NOMO-1 treated with dmso at 0.1 percent for 144 hours (cell line): ENCODE measurements around the gene IGF1R.

ENCODE experiments used
- DNase-seq: peaks from one replicate; lab custom pipeline; 2025; ENCODE audit not compliant: unreplicated experiment; lab: John Stamatoyannopoulos, UW

The IGF1R gene

DNA sequence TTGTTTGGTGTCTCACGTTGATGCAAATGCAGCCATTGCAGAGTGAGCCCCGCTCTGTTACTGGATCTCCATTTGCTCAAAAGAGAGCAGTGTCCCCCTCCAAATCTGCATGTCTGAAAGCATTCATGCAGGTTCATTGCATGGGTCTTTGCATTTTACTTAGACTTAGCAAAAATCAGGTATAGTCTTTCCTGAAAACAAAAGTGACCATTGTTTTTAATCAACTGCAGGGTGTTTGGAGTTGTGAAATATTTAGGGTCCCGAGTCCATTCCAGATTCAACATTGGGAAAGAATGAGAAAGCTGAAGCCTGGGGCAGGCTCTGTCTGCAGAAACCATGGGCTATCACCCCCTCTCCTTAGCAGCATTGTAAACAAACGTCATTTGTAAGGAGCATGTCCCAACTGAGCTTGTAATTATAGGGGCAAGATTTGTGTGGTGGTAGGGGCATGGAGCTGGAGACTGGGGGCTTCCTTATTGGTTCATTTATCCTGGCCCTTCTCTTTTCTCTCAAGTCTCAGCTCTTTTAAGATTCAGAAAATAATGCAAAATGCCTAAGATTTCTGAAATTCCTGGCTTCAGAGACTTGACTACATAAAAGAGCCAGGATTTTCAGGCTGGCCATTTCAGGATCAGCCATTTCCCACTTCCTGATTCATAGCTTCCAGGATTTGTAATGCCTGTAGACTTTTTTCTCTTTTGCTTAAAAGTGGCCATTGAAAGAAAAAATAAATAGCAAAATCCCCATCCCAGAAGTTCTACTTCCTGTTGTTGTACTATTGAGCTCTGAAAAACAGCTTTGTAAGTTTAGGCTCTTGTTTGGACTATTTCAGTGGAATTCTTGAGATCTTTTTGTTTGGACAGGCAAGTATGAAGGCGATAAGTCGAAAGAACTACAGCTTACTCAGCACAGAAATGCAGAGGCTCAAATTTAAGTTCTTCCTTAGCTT lies 23.0 kb downstream of the IGF1R start:
- no peak for DNase-seq

DNA sequence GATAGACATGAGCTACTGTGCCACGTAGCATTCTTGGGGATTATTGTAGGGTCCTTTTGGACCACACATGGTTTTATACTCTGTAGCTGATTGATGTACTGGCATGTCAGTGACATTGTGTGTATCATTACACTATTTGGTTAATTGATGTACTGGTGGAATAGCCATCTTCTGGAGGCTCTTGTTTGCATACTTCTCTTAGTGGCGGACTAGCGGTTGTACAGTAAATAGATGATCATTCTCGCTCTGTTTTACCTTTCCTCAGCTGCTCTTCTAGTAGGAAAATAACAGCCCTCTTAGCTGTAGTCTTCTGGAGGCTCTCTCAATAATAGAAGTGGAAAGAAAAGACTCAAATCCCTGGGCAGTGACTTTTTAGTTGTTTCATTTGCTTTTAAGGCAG lies 24.8 kb downstream of the IGF1R start:
- no peak for DNase-seq

DNA sequence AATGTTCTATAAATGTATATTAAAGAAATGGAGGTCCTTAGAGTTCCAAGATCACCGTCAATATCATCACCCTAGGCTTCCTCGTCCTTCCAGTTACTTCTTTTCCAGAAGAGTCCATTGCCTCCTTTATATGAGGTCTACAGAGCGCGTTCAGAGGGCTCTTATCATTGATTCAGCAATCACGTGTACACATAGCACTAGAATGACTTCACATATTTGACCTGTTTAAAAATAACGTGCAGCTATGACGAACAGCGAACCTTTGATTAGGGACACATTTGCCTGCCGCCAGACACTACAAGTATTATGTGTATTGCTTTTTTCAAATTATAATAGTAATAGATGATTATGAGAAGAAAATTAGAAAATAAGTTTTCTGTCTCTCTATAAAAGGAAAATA lies 26.0 kb downstream of the IGF1R start:
- DNase-seq, result no peak

DNA sequence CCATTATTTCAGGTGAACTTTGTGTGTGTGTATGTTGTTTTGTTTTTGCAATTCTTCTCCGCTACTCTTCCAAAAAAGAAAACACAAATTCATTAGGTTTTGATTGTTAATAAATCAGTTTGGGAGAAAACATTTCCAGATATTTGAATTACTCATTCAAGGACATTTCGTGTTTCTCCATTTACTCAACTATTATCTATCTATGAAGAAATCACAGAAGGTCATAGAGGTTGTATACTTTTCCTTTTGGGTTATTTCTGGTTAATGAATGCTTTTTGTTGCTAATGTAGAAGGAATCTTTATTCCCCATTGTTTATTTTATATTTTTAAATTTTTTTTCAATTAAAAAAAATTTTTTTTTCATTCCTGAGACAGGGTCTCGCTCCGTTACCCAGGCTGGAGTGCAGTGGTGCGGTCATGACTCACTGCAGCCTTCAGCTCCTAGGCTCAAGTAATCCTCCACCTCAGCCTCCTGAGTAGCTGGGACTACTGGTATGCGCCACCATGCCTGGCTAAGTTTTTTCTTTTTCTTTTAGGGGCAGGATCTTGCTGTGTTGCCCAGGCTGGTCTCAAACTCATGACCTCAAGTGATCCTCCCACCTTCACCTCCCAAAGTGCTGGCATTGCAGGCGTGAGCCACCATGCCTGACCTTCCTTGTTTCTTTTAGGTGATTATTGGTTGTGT lies 28.4 kb downstream of the IGF1R start:
- DNase-seq, result no peak

DNA sequence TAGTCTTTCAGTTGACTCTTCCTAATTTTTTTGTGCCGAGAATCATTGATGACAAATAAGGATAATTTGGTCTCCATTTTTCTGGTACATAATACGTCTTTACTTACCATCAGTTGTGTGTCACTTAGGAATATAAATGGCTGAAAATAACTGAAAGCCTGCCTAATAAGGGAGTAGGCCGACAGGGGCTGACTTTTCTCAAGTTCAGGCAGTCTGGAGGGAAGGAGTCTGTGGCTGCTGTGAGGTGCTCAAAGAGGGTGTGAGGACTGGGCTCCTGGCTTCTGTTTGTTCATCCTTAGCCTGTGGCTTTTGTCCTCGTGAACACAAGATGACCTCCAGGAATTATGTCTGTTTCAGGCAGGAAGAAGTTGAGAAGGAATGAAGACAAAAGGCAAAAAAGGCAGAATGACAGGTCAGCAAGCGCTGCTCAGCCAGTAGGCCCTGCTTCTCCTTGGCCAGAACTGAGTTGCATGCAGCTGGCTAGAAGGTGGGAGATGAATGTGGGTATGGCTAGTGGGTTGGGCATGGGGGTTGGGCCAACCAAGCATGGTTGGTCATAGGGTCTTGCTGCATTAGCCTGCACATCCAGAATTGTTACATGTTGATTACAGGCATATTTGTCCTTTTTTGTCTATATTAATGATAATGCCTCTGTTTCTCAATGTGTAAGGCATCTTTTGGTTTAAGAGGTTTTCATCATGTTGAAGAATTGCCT lies 29.2 kb downstream of the IGF1R start:
- no peak for DNase-seq

DNA sequence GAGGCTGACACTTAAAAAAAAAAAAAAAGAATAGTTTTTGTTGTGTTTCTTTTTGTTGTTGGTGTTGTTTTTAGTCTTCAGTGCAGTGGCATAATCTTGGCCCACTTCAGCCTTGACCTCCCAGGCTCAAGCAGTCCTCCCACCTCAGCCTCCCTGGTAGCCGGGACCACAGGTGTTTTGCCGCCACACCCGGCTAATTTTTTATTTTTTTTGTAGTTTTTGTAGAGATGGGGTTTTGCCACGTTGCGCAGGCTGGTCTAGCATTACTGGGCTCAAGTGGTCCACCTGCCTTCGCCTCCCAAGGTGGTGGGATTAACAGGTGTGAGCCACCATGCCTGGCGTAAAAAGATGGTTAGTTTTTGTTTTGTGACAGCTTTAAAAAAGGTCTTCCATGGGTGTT lies 30.1 kb downstream of the IGF1R start:
- DNase-seq, result no peak

DNA sequence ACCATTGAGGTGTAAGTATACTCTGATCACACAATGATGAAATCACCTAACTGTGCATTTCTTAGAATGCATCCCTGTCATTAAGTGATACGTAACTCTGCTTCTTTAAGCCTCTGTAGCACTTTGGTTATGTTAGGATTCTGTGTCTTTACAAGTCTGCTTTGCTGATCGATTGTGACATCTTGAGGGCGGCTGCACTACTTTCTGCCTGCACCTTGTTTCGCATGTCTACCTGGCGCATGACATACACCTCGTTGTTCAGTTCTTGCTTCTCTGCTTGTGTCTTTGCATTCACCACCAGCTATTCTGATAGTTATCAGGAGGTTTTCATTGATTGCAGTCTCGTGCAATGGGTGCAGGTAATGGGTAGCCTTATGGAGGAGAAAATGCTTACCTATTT lies 32.7 kb downstream of the IGF1R start:
- DNase-seq, result no peak

DNA sequence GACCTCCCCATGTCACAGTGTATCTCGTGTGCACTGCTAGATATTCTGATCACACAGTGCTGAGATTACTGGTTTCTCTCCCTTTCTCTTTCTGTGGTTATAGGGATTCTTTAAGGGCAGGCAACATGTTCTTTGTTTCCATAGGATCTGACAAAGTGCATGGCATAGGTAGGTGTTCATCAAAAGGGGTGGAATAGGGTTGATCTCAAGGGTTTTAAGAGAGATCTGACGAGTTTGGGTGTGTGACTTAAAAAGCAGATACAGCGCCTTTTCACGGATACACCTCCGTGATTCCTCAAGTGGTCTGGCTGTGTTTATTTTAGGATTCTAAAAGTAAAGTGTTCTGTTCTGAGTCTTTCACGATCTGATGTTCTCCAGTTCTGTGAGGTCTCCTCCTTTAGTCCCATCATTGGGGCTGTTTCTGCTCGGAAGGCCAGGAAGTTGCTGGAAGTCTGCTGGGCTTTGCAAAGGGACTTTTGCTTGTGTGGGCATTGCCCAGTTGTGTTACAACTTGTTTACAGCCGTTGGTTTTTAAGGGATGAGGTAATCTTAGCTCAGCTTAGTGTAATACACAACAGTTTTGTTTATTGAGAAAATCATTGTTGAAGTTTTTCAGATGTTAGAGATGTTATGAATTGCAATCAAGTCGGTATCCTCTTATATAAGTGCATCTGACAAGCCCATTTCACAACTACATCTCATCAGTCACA lies 34.8 kb downstream of the IGF1R start:
- no peak for DNase-seq

DNA sequence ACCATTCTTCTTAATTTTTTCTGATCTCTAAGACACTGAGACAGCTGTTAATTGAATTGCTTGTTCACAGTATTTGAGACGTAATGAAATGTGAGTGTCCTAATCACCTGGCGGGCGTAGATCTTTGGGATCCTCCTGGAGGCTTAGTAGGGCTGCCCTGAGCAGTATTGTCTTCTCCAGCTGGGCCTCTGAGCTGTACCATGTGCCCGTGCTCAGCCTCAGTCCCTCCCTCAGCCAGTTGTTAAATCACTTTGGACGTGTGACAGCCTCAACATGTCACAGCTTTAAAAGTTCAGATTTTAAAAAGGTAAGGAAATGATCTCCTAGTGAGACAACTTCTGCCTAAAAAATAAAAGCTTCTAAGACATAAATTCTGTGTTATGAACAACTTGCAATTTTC lies 35.5 kb downstream of the IGF1R start:
- no peak for DNase-seq

DNA sequence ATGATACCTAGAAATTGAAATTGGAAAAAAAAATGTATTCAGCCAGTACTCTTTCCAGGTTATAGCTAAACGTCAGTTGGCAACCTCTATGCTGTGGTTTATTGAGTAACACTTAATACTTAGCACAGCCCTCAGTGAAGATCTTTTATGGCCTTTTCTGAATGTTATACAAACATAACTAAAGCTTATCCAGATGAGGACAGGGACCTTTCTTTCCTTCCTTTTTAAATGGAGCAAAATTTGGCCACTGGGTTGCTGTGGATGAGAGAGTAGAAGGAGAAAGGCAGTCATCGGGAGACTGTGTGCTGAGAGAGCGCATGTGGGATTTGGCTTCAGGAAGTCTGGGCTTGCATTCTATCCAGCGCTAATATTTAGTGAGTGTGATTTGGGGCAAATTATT lies 36.1 kb downstream of the IGF1R start:
- DNase-seq, result peak; percentile 27

DNA sequence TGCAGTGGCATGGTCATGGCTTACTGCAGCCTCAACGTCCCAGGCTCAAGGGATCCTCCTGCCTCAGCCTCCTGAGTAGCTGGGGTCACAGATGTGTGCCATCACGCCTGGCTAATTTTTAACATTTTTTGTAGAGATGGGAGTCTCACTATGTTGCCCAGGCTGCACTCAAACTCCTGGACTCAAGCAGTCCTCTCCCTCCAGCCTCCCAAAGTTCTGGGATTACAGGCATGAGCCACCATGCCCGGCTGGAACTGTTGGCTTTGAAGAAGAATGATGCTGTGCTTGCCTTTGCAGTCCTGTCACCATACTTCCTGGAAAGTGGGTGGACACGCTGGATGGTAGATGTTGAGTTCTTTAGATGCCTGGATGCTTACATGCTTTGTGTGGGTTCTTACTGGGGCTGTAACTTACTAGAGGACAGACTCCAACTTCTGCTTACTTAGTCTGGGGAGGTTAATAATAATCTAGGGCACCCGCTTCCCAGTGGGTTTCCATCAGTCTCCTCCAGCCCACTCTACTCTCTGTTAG lies 36.7 kb downstream of the IGF1R start:
- no peak for DNase-seq

DNA sequence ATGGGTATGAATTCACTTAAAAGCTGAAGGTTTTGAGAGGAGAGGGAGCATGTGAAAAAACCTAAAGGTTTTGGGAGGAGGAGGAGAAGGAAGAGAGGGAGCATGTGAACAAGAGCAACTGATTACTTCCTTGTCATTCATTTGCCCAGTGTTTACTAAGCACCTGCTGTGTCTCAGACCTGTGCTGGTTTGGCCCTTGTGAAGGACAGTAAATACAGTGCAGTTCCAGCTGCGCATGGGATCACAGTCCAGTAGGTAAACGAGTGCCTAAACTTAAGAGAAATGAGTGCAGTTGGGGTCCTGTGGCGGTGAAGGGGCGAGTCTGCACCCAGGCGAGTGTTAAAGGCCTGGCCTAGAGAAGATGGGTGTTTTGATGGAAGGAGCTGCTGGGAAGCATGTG lies 38.6 kb downstream of the IGF1R start:
- DNase-seq, result no peak

DNA sequence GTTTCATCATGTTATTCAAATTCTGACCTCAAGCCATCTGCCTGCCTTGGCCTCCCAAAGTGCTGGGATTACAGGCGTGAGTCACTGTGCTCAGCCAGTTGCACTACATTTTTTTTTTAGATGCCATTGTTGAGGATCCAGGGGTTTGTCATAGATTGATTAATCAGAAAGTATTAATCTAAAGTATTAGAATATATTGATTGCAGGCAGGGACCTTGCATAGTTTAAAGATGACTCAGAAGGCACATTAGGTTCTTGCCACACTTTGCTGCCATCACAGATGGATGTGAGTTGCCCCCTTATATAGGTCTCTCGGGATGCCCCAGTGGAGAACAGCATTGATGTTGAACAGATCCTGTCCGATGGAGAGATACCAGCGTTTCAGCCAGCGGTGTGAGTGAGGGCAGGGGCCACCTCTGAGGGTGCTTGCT lies 41.1 kb downstream of the IGF1R start:
- no peak for DNase-seq

DNA sequence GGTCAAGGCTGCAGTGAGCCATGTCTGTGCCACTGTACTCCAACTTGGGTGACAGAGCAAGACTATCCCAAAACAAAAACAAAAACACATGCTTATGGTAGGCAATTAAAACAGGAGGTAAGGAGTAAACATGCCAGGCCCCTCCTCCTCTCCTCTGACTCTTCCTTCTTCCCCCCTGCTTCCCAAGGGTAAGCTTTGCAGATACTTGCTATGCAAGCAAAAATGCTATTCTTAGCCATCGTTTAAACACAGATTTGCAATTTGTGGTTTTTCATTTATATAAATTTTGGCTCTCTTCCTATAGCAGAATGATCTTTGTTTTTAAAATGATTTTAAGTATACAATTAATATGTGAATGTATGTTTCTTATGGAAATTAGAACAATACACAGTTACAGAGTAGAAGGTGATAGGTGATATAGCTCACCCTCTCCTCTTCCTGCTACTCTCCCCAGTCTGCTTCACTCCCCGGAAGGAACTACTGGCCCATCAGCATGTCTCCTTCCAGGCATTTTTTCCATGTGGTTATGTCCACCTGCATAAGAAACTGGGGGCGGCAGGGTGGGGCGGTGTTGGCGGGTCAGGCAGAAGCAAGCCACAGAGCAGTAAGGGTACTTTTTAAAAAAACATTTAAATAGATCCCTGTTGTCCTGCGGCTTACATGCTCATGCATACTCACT lies 42.1 kb downstream of the IGF1R start:
- DNase-seq, result no peak

DNA sequence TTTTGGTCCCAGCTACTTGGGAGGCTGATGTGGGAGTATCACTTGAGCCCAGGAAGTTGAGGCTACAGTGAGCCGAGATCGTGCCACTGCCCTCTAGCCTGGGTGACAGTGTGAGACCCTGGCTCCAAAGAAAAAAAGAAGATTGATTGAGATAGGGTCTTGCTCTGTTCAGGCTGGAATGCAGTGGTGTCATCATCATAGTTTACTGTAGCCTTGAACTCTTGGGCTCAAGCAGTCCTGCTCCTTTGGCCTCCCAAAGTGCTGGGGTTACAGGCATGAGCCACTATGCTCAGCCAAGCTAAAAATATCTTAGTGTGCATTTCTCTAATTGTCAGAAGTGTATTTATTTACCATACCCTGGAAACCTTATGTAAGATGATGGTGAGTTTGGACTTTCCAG lies 43.9 kb downstream of the IGF1R start:
- DNase-seq, result no peak

DNA sequence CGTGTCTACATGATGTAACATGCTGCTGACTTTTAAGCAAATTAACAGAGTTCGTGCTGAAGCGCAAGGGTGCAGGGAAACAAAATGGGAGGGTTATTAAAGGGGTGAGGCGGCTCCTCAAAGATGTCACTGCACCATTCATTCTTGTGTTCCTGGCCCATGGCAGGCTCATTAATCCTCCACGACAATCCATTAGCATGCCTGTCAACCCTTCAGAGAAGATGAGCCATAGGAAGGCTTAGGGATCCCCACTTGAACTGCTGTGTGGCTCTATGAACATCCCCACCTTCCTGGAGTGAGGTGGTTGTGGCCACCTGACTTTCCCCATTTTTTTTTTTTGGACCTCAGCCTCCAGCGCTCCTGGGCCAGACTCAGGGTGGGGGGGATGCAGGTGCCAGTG lies 45.8 kb downstream of the IGF1R start:
- DNase-seq, result no peak

DNA sequence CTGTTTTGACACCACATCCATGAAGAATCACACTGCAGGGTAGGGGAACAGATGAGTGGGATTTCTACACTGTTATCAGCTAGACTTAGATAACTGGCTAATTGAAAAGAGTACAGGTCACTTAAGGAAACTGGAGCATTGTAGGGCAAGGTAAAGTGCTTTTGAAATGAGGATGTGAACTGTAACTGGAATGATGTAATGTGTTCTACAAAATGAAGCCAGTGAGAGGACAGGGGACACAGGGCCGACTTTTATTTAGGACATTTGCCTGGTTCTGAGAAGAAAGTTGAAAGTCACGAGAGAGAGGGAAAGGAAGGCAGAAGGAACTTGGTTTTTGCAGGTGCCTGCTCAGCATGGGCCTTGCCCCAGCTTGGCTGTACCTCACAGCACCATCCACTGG lies 50.5 kb downstream of the IGF1R start:
- DNase-seq, result no peak

DNA sequence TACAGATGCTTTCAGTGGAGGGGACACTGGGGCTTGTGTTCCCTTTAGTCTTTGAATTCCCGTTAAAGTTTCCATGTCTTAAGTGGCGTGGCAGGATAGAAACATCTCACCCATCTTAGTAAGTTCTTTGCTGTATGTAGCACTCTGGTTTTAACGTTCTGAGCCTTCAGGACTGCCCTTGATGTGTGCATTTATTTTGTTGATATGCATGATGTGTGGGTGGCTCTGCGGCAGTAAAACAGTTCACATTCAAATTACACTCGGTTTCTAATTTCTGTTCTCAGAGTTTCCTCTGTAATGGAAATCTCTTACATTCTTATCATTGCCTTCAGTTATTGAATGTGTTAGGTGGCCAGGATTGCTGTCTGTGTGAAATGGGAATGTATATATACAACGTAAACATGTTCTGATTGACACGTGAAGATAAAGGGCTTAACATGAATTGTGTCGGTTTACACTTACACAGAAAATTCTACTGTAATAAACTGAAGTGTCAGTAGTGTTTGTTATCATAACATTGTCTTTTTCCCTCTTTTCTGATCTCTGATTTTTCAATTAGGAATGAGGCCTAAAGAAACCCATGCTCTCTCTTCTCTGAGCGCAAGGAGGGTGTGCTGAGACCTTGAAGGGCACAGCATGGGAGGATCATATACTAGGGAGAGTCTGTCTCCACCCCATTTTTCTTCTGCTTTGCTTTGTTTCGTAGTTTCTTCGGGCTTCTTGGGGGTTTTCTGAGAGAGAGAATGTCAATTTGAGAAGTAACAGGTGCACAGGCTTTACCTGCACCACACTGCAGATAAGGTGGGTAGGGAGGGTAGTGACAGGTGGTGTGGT lies 51.5 kb downstream of the IGF1R start:
- DNase-seq, result no peak

DNA sequence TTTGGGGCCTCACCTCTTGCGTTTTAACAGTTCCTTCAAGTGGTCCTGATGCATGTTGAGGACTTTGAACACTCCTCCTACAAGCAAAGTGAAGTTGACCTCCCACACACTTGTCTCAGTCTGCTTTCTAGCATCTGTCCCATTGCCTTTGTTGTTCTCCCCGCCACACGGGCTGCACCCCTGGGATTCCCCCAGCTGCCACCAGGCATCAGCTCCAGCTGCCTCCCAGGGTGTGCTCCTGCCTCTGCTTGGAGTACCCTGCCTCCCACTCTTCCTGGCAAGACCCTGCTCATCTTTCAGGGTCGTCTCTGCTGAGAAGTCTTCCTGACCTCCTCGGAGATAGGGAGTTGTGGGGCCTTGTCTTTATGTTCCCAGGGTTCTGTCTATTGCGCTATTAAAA lies 52.2 kb downstream of the IGF1R start:
- no peak for DNase-seq
